GM23248 (cell line): ENCODE results near the gene STX8. TPM values are rescaled to one million over a fixed set of nuclear protein-coding genes. Genes with fewer than 3 reads are reported as not detected.
"Not testable (repeated sequence)": the region's sequence is repeated elsewhere in the genome, so short reads cannot be mapped to it uniquely, and the experiment has no call there.

ENCODE experiments used
- DNase-seq: peaks from one replicate; pipeline ENCODE4 v3.0.0-alpha.2; 2015
- H2AFZ ChIP-seq: fragments of 200-600 bp; sonication (generic); 2 replicates; pipeline ENCODE4 v1.6.1; 2016; ENCODE audit warnings: antibody characterized with exemption
- H3F3A ChIP-seq: fragments of 200-600 bp; sonication (generic); 2 replicates; pipeline ENCODE4 v1.6.1; 2016; ENCODE audit warnings: mild to moderate bottlenecking, antibody characterized with exemption, mixed run types; ENCODE audit not compliant: insufficient read depth
- H3K27ac ChIP-seq: fragments of 200-600 bp; sonication (generic); 2 replicates; pipeline ENCODE4 v1.5.1; 2016; ENCODE audit warnings: mild to moderate bottlenecking
- H3K27me3 ChIP-seq: fragments of 200-600 bp; sonication (generic); replicated peaks from 2 replicates; pipeline ENCODE4 v1.6.1; 2016; ENCODE audit warnings: mild to moderate bottlenecking; ENCODE audit not compliant: insufficient read depth
- H3K36me3 ChIP-seq: fragments of 200-600 bp; sonication (generic); 2 replicates; pipeline ENCODE4 v1.6.1; 2016; ENCODE audit warnings: low read depth, mild to moderate bottlenecking
- H3K4me1 ChIP-seq: fragments of 200-600 bp; sonication (generic); 2 replicates; pipeline ENCODE4 v1.6.1; 2016; ENCODE audit warnings: mild to moderate bottlenecking; ENCODE audit not compliant: insufficient read depth
- H3K4me2 ChIP-seq: fragments of 200-600 bp; sonication (generic); one replicate; pipeline ENCODE4 v1.6.1; 2016; ENCODE audit warnings: mild to moderate bottlenecking; ENCODE audit not compliant: unreplicated experiment
- H3K4me3 ChIP-seq: fragments of 200-600 bp; sonication (generic); 2 replicates; pipeline ENCODE4 v1.5.1; 2016; ENCODE audit warnings: mild to moderate bottlenecking
- H3K79me2 ChIP-seq: fragments of 200-600 bp; sonication (generic); 2 replicates; pipeline ENCODE4 v1.6.1; 2016; ENCODE audit warnings: mild to moderate bottlenecking; ENCODE audit not compliant: insufficient read depth
- H3K9ac ChIP-seq: fragments of 200-600 bp; sonication (generic); 2 replicates; pipeline ENCODE4 v1.6.1; 2016; ENCODE audit warnings: mild to moderate bottlenecking
- H3K9me2 ChIP-seq: fragments of 200-600 bp; sonication (generic); 2 replicates; pipeline ENCODE4 v1.6.1; 2016; ENCODE audit warnings: mixed run types, mild to moderate bottlenecking, moderate library complexity; ENCODE audit not compliant: insufficient read depth
- H3K9me3 ChIP-seq: fragments of 200-600 bp; sonication (generic); one replicate; pipeline ENCODE4 v1.6.1; 2017; ENCODE audit warnings: low read depth
- H4K20me1 ChIP-seq: fragments of 200-600 bp; sonication (generic); 2 replicates; pipeline ENCODE4 v1.6.0; 2016; ENCODE audit not compliant: insufficient read depth
- EZH2 ChIP-seq: fragments of 200-600 bp; sonication (generic); IDR thresholded peaks from 2 replicates; pipeline ENCODE4 v1.6.1; 2018; ENCODE audit warnings: antibody characterized with exemption, mild to moderate bottlenecking; ENCODE audit not compliant: insufficient read depth, poor library complexity, severe bottlenecking
- EZH2phosphoT487 ChIP-seq: fragments of 200-600 bp; sonication (generic); IDR thresholded peaks from 2 replicates; pipeline ENCODE4 v1.6.1; 2018; ENCODE audit warnings: antibody characterized with exemption, moderate library complexity, mild to moderate bottlenecking, low read depth; ENCODE audit not compliant: insufficient read depth
- WGBS, 2 experiments: methylation state at CpG; one replicate each; pipeline ENCODE4 v1.1.6; 2015 to 2017; ENCODE audit warnings: low lambda C conversion rate in 2 of 2, low coverage in 1 of 2; ENCODE audit errors: missing lambda C conversion rate in 2 of 2; 5-methylcytosine and 5-hydroxymethylcytosine counted together
- in situ Hi-C: fragments of 300-500 bp; cut with MboI; formaldehyde crosslinking; loops from 2 replicates; pipeline ENCODE4 v1.15.0; 2020
- polyA plus RNA-seq: library from polyadenylated mRNA; unstranded; fragments of >200 nt; fragmentation: Nextera tagmentation; extraction: Ambion mirVana; gene quantifications from 2 replicates; pipeline ENCODE4 v1.2.1, GENCODE V29; 2016
- total RNA-seq: library from RNA; depleted of rRNA; stranded (reverse); fragments of >200 nt; shearing (Covaris generic); gene quantifications from 2 replicates; pipeline ENCODE4 v1.2.3, GENCODE V29; 2014

STX8 gene
- total and polyA plus RNA-seq, 2 experiments from 2014 or later = 40.7 to 84.3 TPM

DNA sequence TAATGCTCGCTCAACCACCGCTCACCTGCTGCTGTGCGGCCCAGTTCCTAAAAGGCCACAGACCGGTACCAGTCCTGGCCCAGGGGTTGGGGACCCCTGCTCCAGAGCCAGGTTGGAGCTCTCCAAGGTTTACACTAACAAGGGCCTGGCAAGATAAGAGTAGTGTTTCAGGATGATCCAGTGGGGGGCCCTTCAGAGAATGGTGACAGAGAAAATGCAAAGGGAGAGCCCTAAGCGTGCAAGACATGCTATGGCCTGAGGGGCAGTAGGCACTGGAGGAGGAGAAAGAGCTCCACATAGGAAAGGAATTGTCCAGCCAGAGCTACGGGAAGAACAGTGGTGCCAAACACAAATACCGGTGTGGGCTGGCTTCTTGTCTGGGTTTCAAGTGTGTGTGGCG lies 233.4 kb downstream of the STX8 start:
- Histone ChIP-seq H3K9me3 (no peaks in the 10 kb centered on the region), H3F3A (no peaks in the 10 kb centered on the region), H3K27ac (no peak overlapping the region), H3K9me2 (no peaks in the 10 kb centered on the region), H3K4me1 (peaks cover 7% of the 10 kb centered on the region; the same call in 1 of the 2 replicates), H3K4me2 (no peak overlapping the region), H2AFZ (no peak overlapping the region), H3K27me3 (no peaks in the 10 kb centered on the region), H3K9ac (no peak overlapping the region), H4K20me1 (no peaks in the 10 kb centered on the region), H3K4me3 (no peak overlapping the region), H3K36me3 (no peaks in the 10 kb centered on the region), H3K79me2 (no peaks in the 10 kb centered on the region)
- DNase-seq = no peak
- no peak for TF ChIP-seq EZH2
- TF ChIP-seq EZH2phosphoT487 = no peak
- 94 to 95% methylated on average over 8 of the region's 8 CpGs for WGBS, 2 experiments
- in situ Hi-C loops = no loop called here

DNA sequence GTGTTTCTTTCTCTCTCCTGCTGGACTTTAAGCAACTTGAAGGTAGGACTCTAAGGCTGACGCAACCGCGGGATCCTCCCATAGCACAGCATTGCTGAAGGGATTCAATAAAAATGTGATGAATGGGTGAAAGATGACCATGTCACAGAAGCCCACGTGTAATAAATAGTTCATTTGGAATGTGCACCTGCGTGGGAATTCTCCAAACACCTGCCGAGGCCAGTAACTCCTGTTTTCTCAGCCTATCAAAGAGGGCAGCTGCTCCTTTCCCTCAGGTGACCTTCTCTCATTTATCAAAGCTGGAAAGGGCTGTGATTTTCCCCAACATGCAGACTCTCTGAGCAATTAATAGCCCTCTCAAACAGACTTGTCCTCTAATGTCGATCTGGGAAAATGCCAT lies 235.7 kb downstream of the STX8 start:
- Histone ChIP-seq H3K9me3 (no peaks in the 10 kb centered on the region), H4K20me1 (no peaks in the 10 kb centered on the region), H3K9ac (no peak overlapping the region), H3K27me3 (no peaks in the 10 kb centered on the region), H3K4me1 (no peaks in the 10 kb centered on the region), H3K79me2 (no peaks in the 10 kb centered on the region), H2AFZ (no peak overlapping the region), H3K4me2 (no peak overlapping the region), H3K9me2 (no peaks in the 10 kb centered on the region), H3K4me3 (no peak overlapping the region), H3K27ac (no peak overlapping the region), H3F3A (no peaks in the 10 kb centered on the region), H3K36me3 (no peaks in the 10 kb centered on the region)
- 73 to 74% methylated on average over 7 of the region's 7 CpGs for WGBS, 2 experiments
- DNase-seq = no peak
- TF ChIP-seq EZH2 (no peak), EZH2phosphoT487 (no peak)
- in situ Hi-C loops = no loop called here

DNA sequence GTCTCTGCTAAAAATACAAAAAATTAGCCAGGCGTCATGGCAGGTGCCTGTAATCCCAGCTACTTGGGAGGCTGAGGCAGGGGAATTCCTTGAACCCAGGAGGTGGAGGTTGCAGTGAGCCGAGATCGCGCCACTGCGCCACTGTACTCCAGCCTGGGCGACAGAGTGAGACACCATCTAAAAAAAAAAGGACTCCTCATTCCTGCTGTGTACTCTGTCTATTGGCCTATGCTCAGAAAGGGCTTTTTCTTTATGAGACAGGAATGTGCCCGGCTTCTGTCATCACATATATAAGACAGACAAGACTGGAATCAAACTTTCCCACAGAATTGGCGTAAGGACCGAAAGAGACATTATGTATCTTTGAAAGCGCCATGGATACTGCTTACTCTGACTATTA lies 236.1 kb downstream of the STX8 start:
- in situ Hi-C loops, H3F3A ChIP-seq, H3K4me3 ChIP-seq, H3K4me2 ChIP-seq, H3K9ac ChIP-seq, H3K4me1 ChIP-seq, H3K9me3 ChIP-seq, H4K20me1 ChIP-seq, H3K9me2 ChIP-seq, H3K36me3 ChIP-seq, H2AFZ ChIP-seq, DNase-seq, H3K27ac ChIP-seq, H3K27me3 ChIP-seq, H3K79me2 ChIP-seq: not testable (repeated sequence)
- WGBS, 2 experiments = 61 to 71% methylated on average over 10 of the region's 10 CpGs

DNA sequence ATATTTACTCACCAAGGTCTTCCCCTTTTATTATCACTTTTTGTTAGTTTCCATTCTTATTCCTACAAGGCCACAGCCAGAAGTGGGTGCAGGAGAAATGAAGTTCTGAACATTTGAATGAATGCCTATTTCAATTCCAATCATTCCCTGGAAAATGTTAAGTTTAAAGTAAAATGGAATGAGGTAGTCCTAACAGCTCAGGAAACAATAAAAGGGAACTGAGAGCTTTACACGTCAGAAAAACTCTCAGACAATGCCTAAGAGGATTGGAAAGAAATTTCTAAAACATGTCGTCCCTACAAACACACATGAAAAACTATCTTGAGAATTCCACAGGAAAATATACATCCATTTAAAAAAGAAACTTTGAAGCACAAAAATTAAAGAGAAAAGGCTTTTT lies 238.8 kb downstream of the STX8 start:
- Histone ChIP-seq H3K9me3 (no peaks in the 10 kb centered on the region), H3K4me3 (no peak overlapping the region), H3K79me2 (no peaks in the 10 kb centered on the region), H3K27ac (no peak overlapping the region), H3K9me2 (no peaks in the 10 kb centered on the region), H2AFZ (no peak overlapping the region), H3K9ac (no peak overlapping the region), H3K27me3 (no peaks in the 10 kb centered on the region), H3F3A (no peaks in the 10 kb centered on the region), H4K20me1 (no peaks in the 10 kb centered on the region), H3K4me1 (no peaks in the 10 kb centered on the region), H3K4me2 (no peak overlapping the region), H3K36me3 (no peaks in the 10 kb centered on the region)
- TF ChIP-seq EZH2phosphoT487 (no peak), EZH2 (no peak)
- in situ Hi-C loops = no loop called here
- no peak for DNase-seq
- 91 to 100% methylated on average over 2 of the region's 2 CpGs for WGBS, 2 experiments
